HFFc6 (cell line): ENCODE measurements around the gene AP1G2. TPM values are rescaled to one million over a fixed set of nuclear protein-coding genes. Genes with fewer than 3 reads are reported as not detected.

Source experiments
- DNase-seq: peaks from one replicate; pipeline ENCODE4 v3.0.0-alpha.2; 2018
- H3K27ac Mint-ChIP-seq: 2 replicates; pipeline ENCODE4 v1.8.0; 2020; ENCODE audit warnings: mild to moderate bottlenecking, mixed read lengths
- H3K27me3 Mint-ChIP-seq: 2 replicates; pipeline ENCODE4 v1.8.0; 2021; ENCODE audit warnings: mild to moderate bottlenecking, moderate library complexity, mixed read lengths; ENCODE audit not compliant: insufficient read depth
- H3K36me3 Mint-ChIP-seq: 2 replicates; pipeline ENCODE4 v1.8.0; 2021; ENCODE audit warnings: low read depth, mixed read lengths
- H3K4me1 Mint-ChIP-seq: 2 replicates; pipeline ENCODE4 v1.8.0; 2020; ENCODE audit warnings: low read depth, mixed read lengths
- H3K4me3 Mint-ChIP-seq: 2 replicates; pipeline ENCODE4 v1.8.0; 2020; ENCODE audit warnings: mild to moderate bottlenecking, moderate library complexity, mixed read lengths
- H3K9me3 Mint-ChIP-seq: 2 replicates; pipeline ENCODE4 v1.8.0; 2020; ENCODE audit warnings: mild to moderate bottlenecking, mixed read lengths
- total RNA-seq, 6 experiments: library from RNA; stranded (reverse); fragmentation: NEBNext Ultra II Directional; extraction: Animal tissue kit (Norgen Biotek cat#: 25700); gene quantifications; 2 replicates in 1 of 6; 3 replicates in 5 of 6; pipeline ENCODE4 v1.2.3, GENCODE V29; 2021
- TF ChIP-seq, protein P1 (sequence below): fragments of 200-600 bp; sonication (generic); IDR thresholded peaks from 2 replicates; pipeline ENCODE4 v1.5.0; 2021; ENCODE audit warnings: antibody characterized with exemption, mild to moderate bottlenecking

AP1G2 gene
- total RNA-seq, 6 experiments from 2014 or later: 1.6 to 8.3 (median 2.2) TPM

DNA sequence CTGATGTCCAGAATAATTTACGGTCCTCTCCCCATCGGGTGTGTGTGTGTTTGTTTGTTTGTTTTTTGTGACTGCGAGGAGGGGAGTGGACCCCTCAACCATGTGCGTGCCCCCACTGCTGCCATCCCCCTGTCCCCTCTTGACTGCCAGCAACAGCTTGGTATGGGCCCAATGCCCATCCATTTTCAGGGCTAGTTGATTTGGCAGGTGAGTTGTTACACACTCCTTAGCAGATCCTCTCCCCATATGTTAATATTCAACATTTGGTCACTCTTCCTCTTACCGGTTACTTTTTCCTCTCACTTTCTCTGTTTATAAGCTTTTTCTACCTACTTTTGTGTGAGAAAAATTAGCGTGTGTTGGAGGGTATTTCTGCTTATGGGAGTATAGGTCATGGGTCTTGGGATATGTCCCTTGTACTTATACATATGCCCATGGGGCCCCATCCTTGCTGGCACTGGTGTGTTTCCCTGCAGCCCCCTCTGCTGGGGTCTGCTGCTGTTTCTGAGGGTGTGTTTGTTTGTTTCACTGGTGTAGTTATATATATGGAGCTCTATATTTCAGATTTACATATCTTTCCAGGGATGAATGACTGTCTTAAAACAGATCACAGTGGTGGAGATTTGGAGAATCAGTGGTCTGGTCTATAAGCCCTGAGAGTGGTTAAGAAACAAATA lies 49.8 kb downstream of the AP1G2 start:
- H3K9me3 Mint-ChIP-seq: no peaks in the 10 kb centered on the region
- peaks cover 8% of the 10 kb centered on the region for H3K27me3 Mint-ChIP-seq
- TF ChIP-seq, protein P1, sequence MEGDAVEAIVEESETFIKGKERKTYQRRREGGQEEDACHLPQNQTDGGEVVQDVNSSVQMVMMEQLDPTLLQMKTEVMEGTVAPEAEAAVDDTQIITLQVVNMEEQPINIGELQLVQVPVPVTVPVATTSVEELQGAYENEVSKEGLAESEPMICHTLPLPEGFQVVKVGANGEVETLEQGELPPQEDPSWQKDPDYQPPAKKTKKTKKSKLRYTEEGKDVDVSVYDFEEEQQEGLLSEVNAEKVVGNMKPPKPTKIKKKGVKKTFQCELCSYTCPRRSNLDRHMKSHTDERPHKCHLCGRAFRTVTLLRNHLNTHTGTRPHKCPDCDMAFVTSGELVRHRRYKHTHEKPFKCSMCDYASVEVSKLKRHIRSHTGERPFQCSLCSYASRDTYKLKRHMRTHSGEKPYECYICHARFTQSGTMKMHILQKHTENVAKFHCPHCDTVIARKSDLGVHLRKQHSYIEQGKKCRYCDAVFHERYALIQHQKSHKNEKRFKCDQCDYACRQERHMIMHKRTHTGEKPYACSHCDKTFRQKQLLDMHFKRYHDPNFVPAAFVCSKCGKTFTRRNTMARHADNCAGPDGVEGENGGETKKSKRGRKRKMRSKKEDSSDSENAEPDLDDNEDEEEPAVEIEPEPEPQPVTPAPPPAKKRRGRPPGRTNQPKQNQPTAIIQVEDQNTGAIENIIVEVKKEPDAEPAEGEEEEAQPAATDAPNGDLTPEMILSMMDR: no peak
- H3K4me3 Mint-ChIP-seq: no peak overlapping the region
- no peaks in the 10 kb centered on the region for H3K36me3 Mint-ChIP-seq
- DNase-seq: no peak
- H3K27ac Mint-ChIP-seq: no peak overlapping the region
- H3K4me1 Mint-ChIP-seq: no peaks in the 10 kb centered on the region

DNA sequence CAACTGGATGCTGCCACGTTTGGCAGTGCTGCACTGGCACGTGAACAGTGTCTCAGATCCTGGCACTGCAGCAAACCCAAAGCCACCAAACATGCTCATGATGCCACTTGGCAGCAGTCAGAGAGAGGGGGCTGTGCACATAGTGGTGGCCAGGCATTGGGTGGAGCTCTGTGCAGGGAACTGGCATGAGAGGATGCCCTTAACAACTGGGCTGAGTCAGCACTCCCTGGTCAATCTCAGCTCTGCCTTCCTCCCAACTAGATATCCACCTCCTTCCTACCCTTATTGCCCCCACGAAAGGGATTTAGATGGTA lies 53.0 kb downstream of the AP1G2 start:
- TF ChIP-seq, protein P1: no peak
- no peak for DNase-seq

GRCh38 chr14:23513818-23514643 lies 53.6 kb downstream of the AP1G2 start:
- no peaks in the 10 kb centered on the region for H3K4me1 Mint-ChIP-seq
- no peak overlapping the region for H3K4me3 Mint-ChIP-seq
- TF ChIP-seq, protein P1: no peak
- no peak overlapping the region for H3K27ac Mint-ChIP-seq
- H3K36me3 Mint-ChIP-seq: no peaks in the 10 kb centered on the region
- no peaks in the 10 kb centered on the region for H3K9me3 Mint-ChIP-seq
- no peaks in the 10 kb centered on the region; the same call in none of the 2 replicates for H3K27me3 Mint-ChIP-seq
- no peak for DNase-seq

More for the DNA sequence above, 53.0 kb downstream of the AP1G2 start:
- Mint-ChIP-seq H3K4me1 (no peaks in the 10 kb centered on the region), H3K36me3 (no peaks in the 10 kb centered on the region), H3K4me3 (no peak overlapping the region), H3K27ac (no peak overlapping the region), H3K27me3 (peaks cover under 1% of the 10 kb centered on the region), H3K9me3 (no peaks in the 10 kb centered on the region)

GRCh38 chr14:23513005-23513817 lies 54.4 kb downstream of the AP1G2 start:
- Mint-ChIP-seq H3K4me3 (no peak overlapping the region), H3K27me3 (no peaks in the 10 kb centered on the region; the same call in none of the 2 replicates), H3K36me3 (no peaks in the 10 kb centered on the region), H3K4me1 (no peaks in the 10 kb centered on the region), H3K9me3 (no peaks in the 10 kb centered on the region), H3K27ac (no peak overlapping the region)
- TF ChIP-seq, protein P1: no peak
- no peak for DNase-seq

DNA sequence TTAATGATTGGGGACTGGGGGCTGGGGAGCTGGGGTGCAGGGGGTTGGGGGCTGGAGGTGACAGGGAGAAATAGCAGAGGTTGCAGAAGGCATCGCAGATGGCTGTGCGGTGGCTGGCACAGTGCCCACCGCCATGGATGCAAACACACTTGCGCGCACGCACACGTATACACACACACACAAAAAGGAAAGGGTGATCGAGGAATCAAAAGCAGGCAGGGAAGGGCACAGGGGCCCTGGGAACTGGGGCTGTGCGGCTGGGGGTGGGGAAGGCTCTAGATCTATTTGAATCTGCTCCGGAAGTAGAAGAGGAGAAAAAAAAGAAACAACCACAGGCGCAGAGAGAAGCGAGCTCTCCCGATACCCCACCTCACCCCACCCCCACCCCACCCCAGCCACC lies 55.4 kb downstream of the AP1G2 start:
- no peak overlapping the region for H3K27ac Mint-ChIP-seq
- H3K27me3 Mint-ChIP-seq: no peaks in the 10 kb centered on the region; the same call in none of the 2 replicates
- no peaks in the 10 kb centered on the region for H3K9me3 Mint-ChIP-seq
- TF ChIP-seq, protein P1: no peak
- DNase-seq: no peak
- H3K4me1 Mint-ChIP-seq: no peaks in the 10 kb centered on the region
- no peak overlapping the region for H3K4me3 Mint-ChIP-seq
- H3K36me3 Mint-ChIP-seq: no peaks in the 10 kb centered on the region

Other genes starting within 250 kb of the AP1G2 start
- gene PABPN1, start 246.3 kb downstream of the AP1G2 start, total RNA-seq: 100 to 1,000 TPM; 128 to 147 (median 137) TPM
- gene SLC22A17, start 214.9 kb downstream of the AP1G2 start, total RNA-seq: 10 to 100 TPM; 11.7 to 15.6 (median 13.1) TPM
- 10 to 100 TPM in 5 of 6 experiments, 1 to 10 TPM in 1; 8.8 to 13.5 (median 12.3) TPM for gene EFS, start 202.6 kb downstream of the AP1G2 start, total RNA-seq
- not detected for gene IL25, start 195.0 kb downstream of the AP1G2 start, total RNA-seq
- gene CMTM5, start 190.7 kb downstream of the AP1G2 start, total RNA-seq: not detected
- not detected for gene MYH6, start 159.5 kb downstream of the AP1G2 start, total RNA-seq
- not detected for gene MYH7, start 132.1 kb downstream of the AP1G2 start, total RNA-seq
- 10 to 100 TPM; 22.6 to 29.9 (median 24.1) TPM for gene NGDN, start 98.1 kb downstream of the AP1G2 start, total RNA-seq
- gene ZFHX2, start 16.0 kb downstream of the AP1G2 start, total RNA-seq: 1 to 10 TPM in 4 of 6 experiments, under 1 TPM in 2; 0.63 to 4.2 (median 1.7) TPM
- 10 to 100 TPM; 10.4 to 14.1 (median 11.0) TPM for gene THTPA, start 11.5 kb downstream of the AP1G2 start, total RNA-seq
- not detected for gene JPH4, start 11.0 kb upstream of the AP1G2 start, total RNA-seq
- under 1 TPM; 0.31 to 0.91 (median 0.51) TPM for gene DHRS2, start 68.6 kb upstream of the AP1G2 start, total RNA-seq